Mesendoderm (in vitro differentiated cells): ENCODE results near the gene GLB1L3.

ENCODE experiments used
- DNase-seq: peaks from one replicate; pipeline ENCODE4 v3.0.0; 2013
- H2AK5ac ChIP-seq: 2 replicates; pipeline ENCODE4 v1.6.1; 2013; ENCODE audit warnings: low read length, inconsistent platforms
- H2BK120ac ChIP-seq: 2 replicates; pipeline ENCODE4 v1.6.1; 2013; ENCODE audit warnings: low read depth, mild to moderate bottlenecking, low read length, moderate library complexity, mixed read lengths
- H2BK15ac ChIP-seq: replicated peaks from 2 replicates; pipeline ENCODE4 v1.6.1; 2013; ENCODE audit warnings: low read depth, mild to moderate bottlenecking, moderate library complexity
- H2BK5ac ChIP-seq: 2 replicates; pipeline ENCODE4 v1.6.1; 2013; ENCODE audit warnings: low read length, inconsistent platforms
- H3K18ac ChIP-seq: 2 replicates; pipeline ENCODE4 v1.6.1; 2013; ENCODE audit warnings: mild to moderate bottlenecking, low read length, mixed read lengths
- H3K23ac ChIP-seq: one replicate; pipeline ENCODE4 v1.6.1; 2013; ENCODE audit warnings: low read length
- H3K27ac ChIP-seq: 2 replicates; pipeline ENCODE4 v1.5.1; 2013; ENCODE audit warnings: low read depth, mild to moderate bottlenecking, inconsistent platforms, low read length, moderate library complexity
- H3K27me3 ChIP-seq: 2 replicates; pipeline ENCODE4 v1.6.1; 2013; ENCODE audit warnings: low read length, control low read depth, mild to moderate bottlenecking, inconsistent platforms; ENCODE audit not compliant: insufficient read depth, poor library complexity
- H3K36me3 ChIP-seq: 2 replicates; pipeline ENCODE4 v1.6.1; 2013; ENCODE audit warnings: low read length, inconsistent platforms; ENCODE audit not compliant: control insufficient read depth, insufficient read depth
- H3K4ac ChIP-seq: one replicate; pipeline ENCODE4 v1.6.1; 2013; ENCODE audit warnings: low read depth, mild to moderate bottlenecking, low read length, moderate library complexity
- H3K4me1 ChIP-seq: 2 replicates; pipeline ENCODE4 v1.6.1; 2013; ENCODE audit warnings: low read depth, low read length, inconsistent platforms; ENCODE audit not compliant: control insufficient read depth
- H3K4me2 ChIP-seq: 2 replicates; pipeline ENCODE4 v1.6.1; 2013; ENCODE audit warnings: low read length
- H3K4me3 ChIP-seq: 2 replicates; pipeline ENCODE4 v1.5.1; 2013; ENCODE audit warnings: mild to moderate bottlenecking, low read length
- H3K56ac ChIP-seq: one replicate; pipeline ENCODE4 v1.6.1; 2013; ENCODE audit warnings: low read length
- H3K79me1 ChIP-seq: 2 replicates; pipeline ENCODE4 v1.6.1; 2013; ENCODE audit warnings: low read length, inconsistent platforms
- H3K79me2 ChIP-seq: 2 replicates; pipeline ENCODE4 v1.6.1; 2013; ENCODE audit warnings: mild to moderate bottlenecking, low read length; ENCODE audit not compliant: control insufficient read depth, insufficient read depth
- H3K9ac ChIP-seq: 2 replicates; pipeline ENCODE4 v1.6.1; 2013; ENCODE audit warnings: low read length, inconsistent platforms
- H4K5ac ChIP-seq: one replicate; pipeline ENCODE4 v1.6.1; 2013; ENCODE audit warnings: low read length
- H4K8ac ChIP-seq: one replicate; pipeline ENCODE4 v1.6.1; 2013; ENCODE audit warnings: low read depth, mild to moderate bottlenecking, control low read depth, low read length, moderate library complexity
- WGBS: extraction: QIAGEN DNeasy Blood & Tissue Kit; methylation state at CpG from one replicate; pipeline ENCODE4 v1.1.7; 2013; ENCODE audit warnings: low lambda C conversion rate, missing lambda C conversion rate; ENCODE audit not compliant: insufficient coverage; ENCODE audit errors: extremely low coverage; 5-methylcytosine and 5-hydroxymethylcytosine counted together

Gene GLB1L3

DNA sequence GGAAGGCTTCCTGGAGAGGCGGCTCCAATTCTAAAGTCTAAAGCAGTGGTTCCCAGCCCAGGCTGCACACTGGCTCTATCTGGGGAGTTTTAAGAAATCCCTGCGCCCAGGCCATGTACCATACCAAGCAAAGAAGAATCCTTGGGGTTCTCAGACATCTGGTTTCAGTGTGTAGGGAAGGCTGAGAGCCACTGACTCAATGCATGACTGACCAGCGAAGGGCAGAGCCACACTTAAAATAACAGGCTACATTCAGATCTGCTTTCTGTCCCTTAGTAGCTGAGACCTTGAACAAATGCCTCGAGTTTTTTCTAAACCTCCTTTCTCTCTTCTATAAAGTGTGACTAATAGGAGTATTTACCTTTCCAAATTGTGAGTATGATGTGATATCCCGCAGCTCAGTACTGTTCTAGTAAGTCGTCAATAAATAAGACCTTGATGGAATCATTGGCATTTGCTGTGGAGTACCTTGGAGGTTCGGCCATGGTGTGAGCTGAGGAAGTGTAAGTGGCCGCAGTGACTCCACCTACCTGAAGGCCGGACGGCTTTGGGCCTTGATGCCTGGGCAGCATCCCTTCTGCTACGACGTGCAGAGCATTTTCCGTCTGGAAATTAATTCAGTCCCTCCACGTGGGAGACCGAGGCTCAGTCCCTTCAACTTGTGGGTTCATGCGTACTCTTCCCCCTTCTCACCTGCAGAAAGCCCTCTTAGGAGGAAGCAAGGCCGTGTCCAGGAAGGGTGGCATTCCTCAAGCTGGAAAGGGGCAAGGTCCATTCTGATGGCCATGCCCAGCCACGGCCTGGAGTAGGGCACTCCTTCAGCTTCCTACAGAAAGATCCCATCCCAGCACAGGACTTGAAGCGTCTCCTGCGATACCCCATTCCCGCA lies 80.7 kb downstream of the GLB1L3 start:
- Histone ChIP-seq H3K4me1 (no peaks in the 10 kb centered on the region), H3K9ac (no peak overlapping the region), H2AK5ac (no peak overlapping the region), H3K27me3 (no peaks in the 10 kb centered on the region), H3K18ac (no peak overlapping the region), H3K79me2 (no peaks in the 10 kb centered on the region), H3K27ac (no peak overlapping the region), H3K4ac (no peak overlapping the region), H3K56ac (no peak overlapping the region), H3K79me1 (no peaks in the 10 kb centered on the region), H4K8ac (no peak overlapping the region), H3K4me3 (no peak overlapping the region), H2BK120ac (no peak overlapping the region), H2BK15ac (no peak overlapping the region), H4K5ac (no peak overlapping the region), H3K23ac (no peak overlapping the region), H3K36me3 (no peaks in the 10 kb centered on the region), H2BK5ac (no peak overlapping the region), H3K4me2 (no peak overlapping the region)
- WGBS: no CpG with 5 or more reads among the region's 21 CpGs
- no peak for DNase-seq

DNA sequence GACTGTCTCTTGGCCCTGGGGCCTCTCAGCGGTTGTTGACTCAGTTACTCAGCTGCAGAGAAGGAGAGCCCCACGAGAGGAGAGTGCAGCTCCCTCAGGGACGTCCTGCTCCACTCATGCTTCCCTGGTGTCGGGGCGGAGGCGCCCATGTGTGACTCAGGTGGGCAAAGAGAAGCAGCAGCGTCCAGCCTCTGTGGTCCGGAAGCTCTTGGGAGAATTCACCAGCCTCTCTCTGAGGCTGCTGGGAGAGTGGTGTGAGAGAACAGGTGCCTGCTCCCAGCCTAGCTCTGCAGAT lies 81.3 kb downstream of the GLB1L3 start:
- no peak overlapping the region for H3K56ac ChIP-seq
- no peak overlapping the region for H3K27ac ChIP-seq
- no peak overlapping the region for H3K18ac ChIP-seq
- no peaks in the 10 kb centered on the region for H3K79me1 ChIP-seq
- H2BK5ac ChIP-seq: no peak overlapping the region
- no peak for DNase-seq
- no peaks in the 10 kb centered on the region for H3K79me2 ChIP-seq
- H3K27me3 ChIP-seq: no peaks in the 10 kb centered on the region
- no peak overlapping the region for H2BK120ac ChIP-seq
- no peak overlapping the region for H2BK15ac ChIP-seq
- H3K23ac ChIP-seq: no peak overlapping the region
- H4K5ac ChIP-seq: no peak overlapping the region
- H3K4ac ChIP-seq: no peak overlapping the region
- H4K8ac ChIP-seq: no peak overlapping the region
- no peaks in the 10 kb centered on the region for H3K4me1 ChIP-seq
- no peaks in the 10 kb centered on the region for H3K36me3 ChIP-seq
- H3K9ac ChIP-seq: no peak overlapping the region
- no CpG with 5 or more reads among the region's 8 CpGs for WGBS
- H2AK5ac ChIP-seq: no peak overlapping the region
- H3K4me2 ChIP-seq: no peak overlapping the region
- no peak overlapping the region for H3K4me3 ChIP-seq

GRCh38 chr11:134358165-134358855 lies 82.1 kb downstream of the GLB1L3 start:
- H3K79me2 ChIP-seq: no peaks in the 10 kb centered on the region
- H2BK15ac ChIP-seq: no peak overlapping the region
- no peaks in the 10 kb centered on the region for H3K27me3 ChIP-seq
- no peak overlapping the region for H3K27ac ChIP-seq
- H3K18ac ChIP-seq: no peak overlapping the region
- H3K4me1 ChIP-seq: no peaks in the 10 kb centered on the region
- no peak overlapping the region for H4K5ac ChIP-seq
- H2AK5ac ChIP-seq: no peak overlapping the region
- no peak overlapping the region for H3K4me2 ChIP-seq
- no peak overlapping the region for H2BK5ac ChIP-seq
- H3K36me3 ChIP-seq: no peaks in the 10 kb centered on the region
- H3K9ac ChIP-seq: no peak overlapping the region
- WGBS: no CpG with 5 or more reads among the region's 27 CpGs
- H3K79me1 ChIP-seq: no peaks in the 10 kb centered on the region
- no peak for DNase-seq
- no peak overlapping the region for H3K4ac ChIP-seq
- no peak overlapping the region for H3K23ac ChIP-seq
- no peak overlapping the region for H2BK120ac ChIP-seq
- H3K4me3 ChIP-seq: no peak overlapping the region
- H3K56ac ChIP-seq: no peak overlapping the region
- H4K8ac ChIP-seq: no peak overlapping the region

DNA sequence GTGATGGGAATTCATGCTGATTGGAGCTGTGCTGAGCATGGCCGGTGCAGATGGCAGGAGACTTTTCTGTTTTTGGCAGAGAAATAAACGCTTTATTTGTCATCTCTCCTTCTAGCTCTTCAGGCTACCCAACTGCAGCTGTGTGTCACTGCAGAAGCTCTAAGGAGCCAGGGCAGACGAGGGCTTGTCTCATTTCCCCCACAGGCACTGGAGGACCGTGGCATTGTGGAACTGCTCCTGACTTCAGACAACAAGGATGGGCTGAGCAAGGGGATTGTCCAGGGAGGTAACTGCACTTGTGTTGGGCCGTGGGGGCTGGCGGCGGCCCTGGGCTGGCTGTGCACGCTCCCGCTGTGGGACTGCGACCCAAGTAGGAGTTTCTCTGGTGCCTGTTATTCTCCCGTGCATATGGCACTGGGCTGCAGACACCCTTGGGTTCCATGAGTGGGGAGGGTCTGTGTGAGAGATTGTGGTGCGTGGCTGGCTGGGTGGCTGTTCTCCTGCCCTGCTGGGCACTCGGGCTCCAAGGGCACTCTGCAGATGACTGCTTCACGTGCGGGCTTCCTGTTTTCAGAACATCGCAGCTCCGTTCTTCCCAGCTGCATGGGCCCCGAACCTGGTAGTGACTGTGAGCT lies 82.8 kb downstream of the GLB1L3 start:
- Histone ChIP-seq H4K8ac (no peak overlapping the region), H3K4ac (no peak overlapping the region), H3K4me2 (no peak overlapping the region), H2BK15ac (no peak overlapping the region), H3K4me3 (no peak overlapping the region), H3K23ac (no peak overlapping the region), H4K5ac (no peak overlapping the region), H3K9ac (no peak overlapping the region), H3K79me2 (no peaks in the 10 kb centered on the region), H2BK5ac (no peak overlapping the region), H2BK120ac (no peak overlapping the region), H3K56ac (no peak overlapping the region), H3K36me3 (no peaks in the 10 kb centered on the region), H2AK5ac (no peak overlapping the region), H3K27ac (no peak overlapping the region), H3K79me1 (no peaks in the 10 kb centered on the region), H3K4me1 (no peaks in the 10 kb centered on the region), H3K18ac (no peak overlapping the region), H3K27me3 (no peaks in the 10 kb centered on the region)
- no peak for DNase-seq
- no CpG with 5 or more reads among the region's 18 CpGs for WGBS

DNA sequence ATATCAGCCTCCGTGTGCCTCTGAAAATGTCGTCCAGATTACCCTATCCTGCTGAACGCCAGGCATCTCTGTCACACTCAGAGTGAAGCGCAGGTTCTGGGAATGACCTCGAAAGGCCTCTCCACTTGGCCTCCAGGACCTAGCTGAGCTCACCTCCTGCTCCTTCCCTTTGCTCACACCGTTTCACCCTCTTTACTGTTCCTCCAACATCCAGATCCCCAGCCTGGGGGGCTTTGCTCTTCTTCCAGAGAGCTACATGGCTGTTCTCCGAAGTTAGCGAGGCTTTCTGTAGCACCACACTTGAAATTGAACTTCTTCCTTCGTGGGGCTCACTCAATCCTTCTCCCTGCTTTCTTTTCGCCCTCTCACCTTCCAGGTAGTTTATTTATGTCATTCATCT lies 83.5 kb downstream of the GLB1L3 start:
- H3K27ac ChIP-seq: no peak overlapping the region
- no peak overlapping the region for H2BK15ac ChIP-seq
- no peak overlapping the region for H4K5ac ChIP-seq
- H2AK5ac ChIP-seq: no peak overlapping the region
- H3K79me2 ChIP-seq: no peaks in the 10 kb centered on the region
- no peak for DNase-seq
- no peaks in the 10 kb centered on the region for H3K4me1 ChIP-seq
- H3K79me1 ChIP-seq: no peaks in the 10 kb centered on the region
- H2BK120ac ChIP-seq: no peak overlapping the region
- no peaks in the 10 kb centered on the region for H3K36me3 ChIP-seq
- WGBS: no CpG with 5 or more reads among the region's 10 CpGs
- H3K27me3 ChIP-seq: no peaks in the 10 kb centered on the region
- no peak overlapping the region for H4K8ac ChIP-seq
- H3K4ac ChIP-seq: no peak overlapping the region
- no peak overlapping the region for H3K4me3 ChIP-seq
- H3K9ac ChIP-seq: no peak overlapping the region
- no peak overlapping the region for H2BK5ac ChIP-seq
- H3K56ac ChIP-seq: peak overlapping the region; percentile 62
- no peak overlapping the region for H3K18ac ChIP-seq
- H3K23ac ChIP-seq: no peak overlapping the region
- no peak overlapping the region for H3K4me2 ChIP-seq
